Kidney tubule cell (primary cell): ENCODE results near the gene CBLN1.

Experiments
- DNase-seq: peaks from one replicate; pipeline ENCODE4 v3.0.0-alpha.2; 2018; ENCODE audit warnings: low spot score

Gene CBLN1

GRCh38 chr16:49281480-49281842 lies at the start of gene CBLN1:
CBLN1 (minus strand) TSS chr16:49281838; CDS start chr16:49281465, 373 bp downstream.
- no peak for DNase-seq

GRCh38 chr16:49330562-49331201 lies 49.0 kb upstream of the CBLN1 start:
- no peak for DNase-seq

- no peak for DNase-seq
Observed at GRCh38 chr16:49328325-49328724, 46.7 kb upstream of the CBLN1 start.

- DNase-seq: no peak
Observed at GRCh38 chr16:49327466-49327865, 45.8 kb upstream of the CBLN1 start.

GRCh38 chr16:49324703-49325102 lies 43.1 kb upstream of the CBLN1 start:
- no peak for DNase-seq

GRCh38 chr16:49315602-49316001 lies 34.0 kb upstream of the CBLN1 start:
- DNase-seq: no peak

GRCh38 chr16:49312389-49312985 lies 30.8 kb upstream of the CBLN1 start:
- DNase-seq: no peak

GRCh38 chr16:49311823-49312222 lies 30.2 kb upstream of the CBLN1 start:
- DNase-seq: no peak

- DNase-seq: peak; percentile 4
Observed at GRCh38 chr16:49307176-49307575, 25.5 kb upstream of the CBLN1 start.

GRCh38 chr16:49305406-49305805 lies 23.8 kb upstream of the CBLN1 start:
- no peak for DNase-seq

- no peak for DNase-seq
Observed at GRCh38 chr16:49292413-49292812, 10.8 kb upstream of the CBLN1 start.

GRCh38 chr16:49287572-49287971 lies 5.9 kb upstream of the CBLN1 start:
- no peak for DNase-seq

GRCh38 chr16:49284962-49285361 lies 3.3 kb upstream of the CBLN1 start:
- DNase-seq: no peak

- DNase-seq: no peak
Observed at GRCh38 chr16:49283376-49284049, 1.9 kb upstream of the CBLN1 start.

- no peak for DNase-seq
Observed at GRCh38 chr16:49282690-49283375, 1.2 kb upstream of the CBLN1 start.

GRCh38 chr16:49281843-49282642 lies 405 bp upstream of the CBLN1 start:
- peak; percentile 59 for DNase-seq

- no peak for DNase-seq
Observed at GRCh38 chr16:49280841-49281371, 732 bp downstream of the CBLN1 start.

- DNase-seq: no peak
Observed at GRCh38 chr16:49280105-49280741, 1.4 kb downstream of the CBLN1 start.

- DNase-seq: no peak
Observed at GRCh38 chr16:49278944-49279725, 2.5 kb downstream of the CBLN1 start.

- DNase-seq: no peak
Observed at GRCh38 chr16:49278567-49278827, 3.1 kb downstream of the CBLN1 start.
